Epidermal melanocyte (primary cell): ENCODE results near the gene RIMBP3C.
"Not testable (repeated sequence)": the region's sequence is repeated elsewhere in the genome, so short reads cannot be mapped to it uniquely, and the experiment has no call there.

ENCODE experiments used
- DNase-seq: peaks from one replicate; pipeline ENCODE4 v3.0.0; 2011; ENCODE audit warnings: low spot score; ENCODE audit not compliant: insufficient read length

RIMBP3C gene

DNA sequence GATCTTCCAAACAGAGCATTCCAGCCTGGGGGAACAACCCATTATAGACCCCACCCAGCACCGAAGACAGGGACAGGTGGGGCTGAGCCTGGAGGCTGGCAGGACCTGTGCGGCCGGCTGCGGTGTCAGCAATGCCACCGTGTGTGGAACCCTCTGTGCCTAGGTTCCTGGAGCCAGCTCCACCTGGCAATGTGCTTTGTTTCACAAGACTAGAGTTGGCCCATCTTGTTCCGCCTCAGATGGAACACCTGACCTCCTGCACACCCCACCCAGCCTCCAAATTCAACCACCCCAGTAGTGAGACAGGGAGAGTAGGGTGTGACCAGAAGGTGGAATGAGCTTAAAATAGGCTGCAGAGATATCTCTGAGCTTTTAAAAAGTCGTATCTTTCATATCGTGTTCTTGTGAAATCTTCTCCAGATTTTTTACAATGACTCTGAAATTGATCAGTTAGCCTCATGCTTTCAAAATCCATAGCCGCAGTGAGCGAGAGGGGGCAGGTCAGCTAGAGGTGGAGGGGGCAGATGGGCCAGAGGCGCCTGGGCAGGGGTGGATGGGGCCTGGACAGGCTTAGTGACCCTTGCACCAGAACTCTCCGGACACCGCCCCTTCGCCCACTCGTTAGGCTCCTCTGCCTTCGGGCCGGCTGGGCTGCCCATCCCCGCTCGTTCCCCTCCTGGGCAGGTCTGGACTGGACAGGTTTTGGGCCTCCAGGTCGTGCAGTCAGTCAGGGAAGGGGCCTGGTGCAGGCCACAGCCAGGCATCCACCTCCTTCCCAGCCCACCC lies 18.2 kb downstream of the RIMBP3C start:
- DNase-seq, result not testable (repeated sequence)

DNA sequence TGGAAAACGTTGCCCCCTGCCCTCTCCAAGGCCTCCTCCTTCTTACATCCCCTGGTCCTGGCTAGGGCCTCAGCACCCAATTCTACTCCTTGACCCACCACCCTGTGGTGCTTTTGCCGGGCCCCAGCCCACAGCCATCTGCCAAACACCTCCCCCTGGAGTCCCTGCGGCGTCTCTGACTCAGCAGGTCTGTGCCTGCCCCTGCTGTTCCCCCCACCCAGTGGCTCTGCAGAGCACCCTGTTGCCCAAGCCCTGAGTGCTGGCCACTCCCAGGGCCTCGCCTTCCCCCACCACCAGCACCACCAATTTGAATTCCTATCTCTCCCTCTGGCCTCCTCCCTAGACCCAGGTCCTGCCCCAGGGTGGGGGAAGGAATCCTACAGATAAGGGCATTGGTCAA lies 19.7 kb downstream of the RIMBP3C start:
- DNase-seq, result not testable (repeated sequence)

DNA sequence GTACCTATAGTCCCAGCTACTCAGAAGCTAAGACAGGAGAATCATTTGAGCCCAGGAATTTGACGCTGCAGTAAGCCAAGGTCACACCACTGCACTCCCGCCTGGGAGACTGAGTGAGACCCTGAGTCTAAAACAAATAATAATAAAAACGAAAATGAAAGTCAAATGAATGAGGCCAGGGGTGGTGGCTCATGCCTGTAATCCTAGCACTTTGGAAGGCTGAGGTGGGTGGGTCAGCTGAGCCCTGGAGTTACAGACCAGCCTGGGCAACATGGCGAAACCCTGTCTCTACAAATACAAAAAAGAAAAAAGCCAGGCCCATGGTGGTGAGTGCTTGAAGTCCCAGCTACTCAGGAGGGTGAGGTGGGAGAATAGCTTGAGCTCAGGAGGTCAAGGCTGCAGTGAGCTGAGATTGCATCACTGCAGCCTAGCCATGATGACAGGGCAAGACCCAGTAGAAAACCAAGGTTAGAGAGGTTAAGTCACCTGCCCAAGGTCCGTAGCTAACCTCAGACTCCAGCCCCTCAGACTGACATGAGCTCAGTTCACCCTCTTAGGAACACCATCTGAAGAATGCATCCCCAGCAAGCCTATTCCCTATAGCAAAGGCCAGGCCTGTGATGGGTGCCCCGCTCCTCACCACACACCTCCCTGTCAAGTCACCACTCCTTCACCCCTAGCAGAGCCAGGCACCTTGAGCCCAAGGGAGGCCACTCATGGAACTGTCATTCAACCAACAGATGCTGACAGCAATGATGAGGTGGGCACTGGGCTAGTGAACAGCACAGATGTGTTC lies 24.4 kb downstream of the RIMBP3C start:
- DNase-seq, result not testable (repeated sequence)

DNA sequence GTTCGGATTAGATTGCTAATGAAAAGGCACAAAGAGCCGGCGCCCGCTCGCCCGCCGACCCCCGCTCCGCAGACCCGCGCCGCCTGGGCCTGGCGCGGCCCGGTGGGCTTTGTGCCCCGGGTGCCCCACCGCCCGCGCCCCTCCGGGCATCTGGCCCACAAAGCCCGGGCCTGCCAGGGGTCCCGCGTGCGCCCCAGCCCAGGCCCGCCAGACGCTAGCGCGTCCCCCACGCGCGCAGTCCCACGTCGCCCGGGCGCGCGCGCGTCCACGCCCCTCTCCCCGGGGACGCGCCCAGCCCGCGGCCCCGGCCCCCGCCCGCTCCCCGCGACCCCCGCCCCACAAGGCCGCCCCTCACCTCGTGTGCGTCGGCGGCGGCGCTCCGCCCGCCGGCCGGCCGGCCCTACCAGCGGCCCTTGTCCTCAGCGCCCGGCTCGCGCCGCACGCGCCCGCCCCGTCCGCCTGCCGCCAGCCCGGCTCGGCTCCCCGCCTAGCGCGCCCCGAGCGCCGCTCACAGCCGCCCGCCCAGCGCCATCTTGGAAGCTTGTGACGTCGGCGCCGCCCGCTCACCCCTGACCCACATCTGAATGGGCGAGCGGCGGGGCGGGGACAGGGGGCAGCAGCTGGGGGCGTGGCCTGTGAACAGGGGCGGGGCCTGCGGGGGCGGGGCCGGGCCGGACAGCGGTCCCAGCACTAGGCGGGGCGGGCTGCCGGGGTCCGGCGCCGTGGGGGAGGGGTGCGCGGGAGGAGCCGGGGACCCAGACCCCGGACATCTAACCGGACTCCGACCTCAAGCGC lies 34.1 kb downstream of the RIMBP3C start:
- DNase-seq, result not testable (repeated sequence)

DNA sequence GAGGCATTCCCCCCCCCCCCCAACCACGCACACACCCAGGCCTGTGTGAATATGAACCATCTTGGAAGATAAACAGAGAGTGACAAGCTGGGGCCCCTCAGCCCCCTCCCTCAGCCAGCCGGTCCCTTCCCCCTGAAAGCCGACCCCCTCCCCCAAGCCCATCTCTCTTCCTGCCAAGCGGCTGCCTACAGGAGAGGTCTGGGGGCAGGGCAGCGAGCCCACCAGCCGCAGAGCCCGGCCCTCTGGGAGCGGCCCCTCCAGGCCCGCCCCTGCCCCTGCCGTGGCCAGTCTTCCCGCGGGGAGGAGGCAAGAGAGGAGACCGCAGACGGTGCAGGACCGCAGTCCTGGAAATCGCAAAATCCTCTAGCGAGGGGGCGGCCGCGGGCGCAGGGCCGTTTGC lies 34.7 kb downstream of the RIMBP3C start:
- DNase-seq, result not testable (repeated sequence)

DNA sequence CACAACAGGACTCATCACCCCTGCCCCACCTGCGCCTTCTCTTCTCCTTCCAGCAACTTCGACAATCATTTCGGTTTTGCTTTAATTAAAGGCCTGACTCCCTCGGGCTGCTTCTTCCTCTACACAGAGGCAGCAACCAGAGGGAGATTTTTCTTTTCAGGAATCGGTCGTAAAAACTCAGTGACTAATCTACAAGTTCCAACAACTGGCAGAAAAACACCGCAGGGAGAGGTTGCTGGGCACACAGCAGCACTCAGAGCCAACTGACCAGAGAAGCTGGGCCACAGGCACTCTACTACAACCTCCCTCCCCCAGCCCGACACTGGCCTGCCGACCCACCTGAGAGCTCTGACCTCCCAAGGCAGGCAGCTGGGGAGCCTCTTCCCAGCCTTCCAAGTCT lies 36.0 kb downstream of the RIMBP3C start:
- not testable (repeated sequence) for DNase-seq

DNA sequence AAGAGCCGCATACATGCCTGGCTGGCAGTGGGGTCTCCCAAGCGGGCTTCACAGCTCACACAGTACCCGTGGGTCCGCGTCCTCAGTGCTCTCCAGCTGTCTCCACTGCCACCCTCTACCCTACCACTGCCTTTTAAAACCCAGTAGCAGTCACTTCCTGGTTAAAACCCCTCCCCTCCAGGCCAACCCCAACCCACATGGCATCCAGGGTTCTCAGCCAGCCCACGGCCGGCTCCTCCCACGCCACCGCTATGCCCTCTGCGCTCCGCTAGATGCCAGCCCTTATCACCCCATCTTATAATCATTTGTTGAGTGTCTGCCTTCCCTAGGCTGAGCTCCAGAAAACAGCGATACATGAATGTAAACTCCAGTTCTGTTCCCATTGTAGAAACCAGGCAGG lies 37.1 kb downstream of the RIMBP3C start:
- DNase-seq, result not testable (repeated sequence)

DNA sequence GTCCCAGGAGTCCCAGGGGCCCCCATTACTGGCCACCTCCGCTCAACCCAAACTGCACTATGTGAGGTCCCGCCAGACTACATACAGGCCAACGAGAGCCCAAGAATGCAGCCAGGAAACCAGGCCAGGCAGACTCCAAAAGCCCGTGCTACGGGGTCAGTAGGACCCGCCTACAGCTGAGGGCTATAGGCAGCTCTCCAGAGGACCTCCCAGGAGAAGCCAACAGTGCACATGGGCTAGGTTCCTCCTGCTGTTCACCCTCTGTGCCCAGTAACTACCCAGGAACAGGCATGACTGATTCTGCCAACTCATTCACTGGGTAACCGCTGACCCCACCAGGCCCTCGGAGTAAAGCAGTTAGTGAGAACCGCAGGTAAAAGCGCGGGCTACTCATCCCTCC lies 39.2 kb downstream of the RIMBP3C start:
- DNase-seq, result not testable (repeated sequence)

DNA sequence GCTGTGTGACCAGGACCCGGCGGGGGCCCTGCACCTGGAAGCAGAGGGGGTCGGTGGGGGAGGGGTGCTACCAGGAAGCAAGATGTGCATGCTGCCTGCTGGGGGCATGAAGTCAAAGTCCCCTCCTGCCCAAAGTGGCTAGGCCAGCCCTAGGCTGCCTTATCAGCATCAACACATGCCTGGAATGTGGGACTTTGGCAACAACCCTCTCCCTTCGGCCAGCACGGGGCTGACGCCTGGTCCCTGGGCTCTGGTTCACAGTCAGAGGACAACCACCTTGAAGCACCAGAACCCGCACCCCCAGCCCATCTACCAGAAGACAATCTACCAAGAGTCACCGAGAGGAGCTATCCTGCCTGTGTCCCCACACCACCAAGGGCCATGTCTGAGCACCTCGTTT lies 40.9 kb downstream of the RIMBP3C start:
- not testable (repeated sequence) for DNase-seq

DNA sequence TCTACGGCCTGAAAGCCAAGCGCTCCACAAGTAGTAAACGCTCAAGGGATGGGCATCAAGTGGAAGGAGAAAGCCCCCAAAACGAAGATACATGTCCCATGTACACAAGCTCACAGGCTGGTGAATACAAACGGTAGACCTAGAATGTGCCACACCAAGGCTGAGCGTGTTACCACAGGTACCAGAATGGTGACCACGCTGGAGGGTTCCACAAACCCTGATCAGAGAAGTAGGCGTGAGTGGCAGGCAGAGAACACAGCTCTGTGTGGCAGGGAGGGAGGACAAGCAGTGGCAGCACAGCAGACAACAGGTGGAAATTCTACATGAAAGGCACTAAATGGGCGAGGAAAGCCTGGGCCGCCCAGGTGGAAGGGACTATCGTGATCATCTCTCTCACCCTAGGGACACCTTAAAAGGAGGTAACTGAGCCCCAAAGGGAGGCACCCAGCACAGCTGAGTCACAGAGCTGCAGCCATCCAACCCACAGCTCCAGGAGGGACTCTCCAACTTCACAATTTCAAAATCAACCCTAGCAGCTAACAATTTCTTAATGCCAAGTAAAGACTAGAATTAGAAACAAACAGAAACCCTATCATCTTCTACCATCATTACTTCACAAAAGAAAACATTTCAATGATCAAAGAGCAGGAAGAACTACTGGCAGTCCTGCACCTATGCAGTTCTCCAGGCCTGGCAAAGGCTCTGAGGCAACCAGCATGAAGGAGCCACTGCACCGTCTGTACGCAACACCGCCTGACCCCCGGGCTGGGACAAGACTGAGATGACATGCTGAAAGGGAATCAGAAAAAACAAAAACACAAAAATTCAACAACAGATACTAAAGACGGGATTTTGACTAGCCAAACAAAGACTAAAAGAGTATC lies 51.4 kb downstream of the RIMBP3C start:
- DNase-seq, result not testable (repeated sequence)

DNA sequence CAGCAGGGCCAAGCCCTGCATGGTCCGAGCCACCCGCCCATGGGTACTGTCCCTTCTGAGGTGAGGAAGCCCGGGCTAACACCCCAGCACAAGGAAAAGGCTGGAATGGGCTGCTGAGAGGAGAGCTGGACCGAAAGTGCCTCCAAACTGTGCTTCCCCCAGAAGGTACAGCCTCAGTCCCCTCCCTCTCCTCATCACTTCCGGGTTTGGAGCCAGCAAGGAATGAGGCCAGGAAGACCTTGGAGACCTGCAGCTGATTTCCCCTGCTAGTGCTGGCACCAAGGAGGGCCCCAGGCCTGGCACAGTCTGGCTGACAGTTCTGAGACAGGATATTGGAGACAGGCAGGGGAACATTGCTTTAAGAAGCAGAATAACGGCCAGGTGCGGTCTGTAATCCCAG lies 52.8 kb downstream of the RIMBP3C start:
- DNase-seq, result not testable (repeated sequence)

DNA sequence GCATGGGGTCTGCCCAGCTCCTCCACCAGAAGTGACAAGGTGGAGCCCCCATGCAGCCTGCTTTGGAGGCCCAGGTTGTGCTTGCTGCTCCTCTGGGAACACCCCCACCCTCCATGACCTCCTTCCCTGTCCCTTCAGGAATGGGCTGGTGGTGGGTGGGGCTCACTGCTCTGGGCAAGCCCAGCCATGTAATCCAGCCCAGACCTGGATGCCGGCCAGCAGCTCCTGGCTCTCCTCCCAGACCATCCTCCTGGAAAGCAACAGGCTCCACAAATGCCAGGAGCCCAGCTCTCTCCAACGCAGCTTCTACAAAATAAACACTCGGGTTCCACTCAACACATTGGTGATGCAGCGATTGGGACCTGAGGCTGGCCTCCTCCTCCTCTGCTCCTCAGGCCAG lies 53.3 kb downstream of the RIMBP3C start:
- DNase-seq, result not testable (repeated sequence)
